HG03196 (cell line): ENCODE results near the gene ATOH7.
"Not testable (repeated sequence)": the region's sequence is repeated elsewhere in the genome, so short reads cannot be mapped to it uniquely, and the experiment has no call there.

ENCODE experiments used
- ATAC-seq: cut with Tn5 transposase; IDR thresholded peaks from one replicate; pipeline ENCODE4 v1.9.1; 2021; ENCODE audit not compliant: unreplicated experiment

Gene ATOH7

GRCh38 chr10:68231817-68232251 is at the start of gene ATOH7:
Gene ATOH7, minus strand, starts transcription at chr10:68232113. Its CDS starts 436 bp downstream, at chr10:68231677.
- no peak for ATAC-seq

GRCh38 chr10:68280758-68281157 is 48.8 kb upstream of the ATOH7 start:
- no peak for ATAC-seq

GRCh38 chr10:68278906-68279753 is 47.2 kb upstream of the ATOH7 start:
- ATAC-seq: not testable (repeated sequence)

- ATAC-seq: not testable (repeated sequence)
Observed at GRCh38 chr10:68277814-68278213, 45.9 kb upstream of the ATOH7 start.

GRCh38 chr10:68276224-68276623 is 44.3 kb upstream of the ATOH7 start:
- no peak for ATAC-seq

GRCh38 chr10:68275600-68276126 is 43.8 kb upstream of the ATOH7 start:
- no peak for ATAC-seq

- no peak for ATAC-seq
Observed at GRCh38 chr10:68272833-68273232, 40.9 kb upstream of the ATOH7 start.

- no peak for ATAC-seq
Observed at GRCh38 chr10:68271196-68271882, 39.4 kb upstream of the ATOH7 start.

- ATAC-seq: no peak
Observed at GRCh38 chr10:68269562-68270290, 37.8 kb upstream of the ATOH7 start.

- ATAC-seq: no peak
Observed at GRCh38 chr10:68261132-68261856, 29.4 kb upstream of the ATOH7 start.

- ATAC-seq: no peak
Observed at GRCh38 chr10:68253346-68253745, 21.4 kb upstream of the ATOH7 start.

- ATAC-seq: no peak
Observed at GRCh38 chr10:68251625-68252495, 19.9 kb upstream of the ATOH7 start.

- ATAC-seq: no peak
Observed at GRCh38 chr10:68251151-68251550, 19.2 kb upstream of the ATOH7 start.

GRCh38 chr10:68249297-68249696 is 17.4 kb upstream of the ATOH7 start:
- no peak for ATAC-seq

GRCh38 chr10:68247931-68248330 is 16.0 kb upstream of the ATOH7 start:
- ATAC-seq: no peak

- not testable (repeated sequence) for ATAC-seq
Observed at GRCh38 chr10:68246397-68246796, 14.5 kb upstream of the ATOH7 start.

GRCh38 chr10:68242051-68242450 is 10.1 kb upstream of the ATOH7 start:
- no peak for ATAC-seq

GRCh38 chr10:68239596-68240150 is 7.8 kb upstream of the ATOH7 start:
- ATAC-seq: no peak

GRCh38 chr10:68239069-68239468 is 7.2 kb upstream of the ATOH7 start:
- no peak for ATAC-seq
